CD4-positive, alpha-beta T cell treated with Interleukin-15 for 4 hours (primary cell): ENCODE measurements around the gene BNIP5.

Source experiments
- DNase-seq: peaks from one replicate; pipeline ENCODE4 v3.0.0-alpha.2; 2020; ENCODE audit warnings: low spot score

The BNIP5 gene

GRCh38 chr6:36322591-36322990, 14.1 kb downstream of the BNIP5 start:
- DNase-seq, result no peak

GRCh38 chr6:36320475-36320874, 16.2 kb downstream of the BNIP5 start:
- no peak for DNase-seq

DNA sequence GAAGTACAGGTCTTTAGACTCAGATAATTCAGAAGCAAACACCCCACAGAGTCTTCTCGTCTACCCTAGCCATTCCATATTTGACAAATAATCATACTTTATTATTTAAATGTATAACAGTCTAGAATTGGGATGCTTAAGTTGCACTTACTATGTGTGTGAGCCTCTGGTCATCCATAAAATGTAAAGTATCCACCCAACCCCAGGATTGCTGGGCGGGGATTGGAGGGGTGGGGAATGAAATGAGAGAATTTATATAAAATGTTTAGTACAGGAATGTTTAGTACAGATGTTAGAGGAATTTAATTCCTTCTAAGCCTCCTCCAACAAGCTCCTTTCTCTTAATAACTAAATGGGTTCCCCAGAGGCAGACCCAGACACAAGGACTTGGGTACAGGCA, 16.9 kb downstream of the BNIP5 start:
- DNase-seq, result no peak

DNA sequence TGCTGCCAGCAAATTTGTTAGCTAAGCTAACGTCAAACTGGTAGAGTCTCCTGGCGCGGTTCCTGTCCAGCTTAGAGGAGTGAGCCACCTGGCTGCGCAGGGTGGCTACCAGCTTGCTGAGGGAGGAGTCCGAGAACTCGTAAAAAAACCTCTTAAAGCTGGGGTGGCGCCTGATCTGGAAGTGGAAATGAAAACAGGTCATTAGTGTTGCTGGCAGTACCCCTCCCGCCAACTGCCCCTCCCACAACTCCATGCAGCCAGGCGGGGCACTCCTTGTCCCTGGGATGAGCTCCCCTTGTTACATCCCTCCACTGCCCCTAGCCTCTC, 17.3 kb downstream of the BNIP5 start:
- no peak for DNase-seq

DNA sequence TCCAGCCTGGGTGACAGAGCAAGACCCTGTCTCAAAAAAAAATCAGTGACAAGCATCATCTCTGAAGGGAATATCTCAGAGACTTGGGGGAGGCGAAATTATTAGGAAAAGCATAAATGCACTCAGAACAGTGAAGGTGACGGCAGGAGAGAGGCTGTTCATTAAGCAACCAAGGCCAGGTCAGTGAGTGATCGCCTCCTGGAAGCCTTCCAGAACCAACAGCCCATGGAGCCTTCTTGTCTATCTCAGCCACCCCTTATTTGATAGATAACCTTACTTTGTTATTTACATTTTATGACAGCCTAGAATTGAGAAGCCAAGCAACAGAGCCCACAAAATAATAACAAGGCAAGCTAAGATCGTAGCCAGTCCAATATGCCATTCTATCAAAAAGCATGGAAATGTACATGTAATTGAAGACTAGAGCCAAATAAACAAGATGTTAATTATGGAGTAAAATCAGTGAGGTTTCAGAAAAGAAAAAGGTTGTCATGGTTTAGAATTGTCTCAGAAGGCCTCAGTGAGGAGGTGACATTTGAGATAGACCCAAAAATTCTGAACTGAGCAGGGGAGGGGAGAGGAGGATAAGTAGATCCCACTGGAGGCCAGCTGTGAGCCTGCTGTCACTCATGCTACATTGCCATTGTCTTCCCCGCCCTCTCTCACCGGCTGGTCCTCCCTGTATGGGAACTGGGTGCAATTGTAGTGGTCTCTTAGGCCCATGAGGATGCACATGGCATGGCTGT, 17.8 kb downstream of the BNIP5 start:
- DNase-seq, result no peak

- DNase-seq, result no peak
Measured at GRCh38 chr6:36317623-36318022, 19.1 kb downstream of the BNIP5 start.

DNA sequence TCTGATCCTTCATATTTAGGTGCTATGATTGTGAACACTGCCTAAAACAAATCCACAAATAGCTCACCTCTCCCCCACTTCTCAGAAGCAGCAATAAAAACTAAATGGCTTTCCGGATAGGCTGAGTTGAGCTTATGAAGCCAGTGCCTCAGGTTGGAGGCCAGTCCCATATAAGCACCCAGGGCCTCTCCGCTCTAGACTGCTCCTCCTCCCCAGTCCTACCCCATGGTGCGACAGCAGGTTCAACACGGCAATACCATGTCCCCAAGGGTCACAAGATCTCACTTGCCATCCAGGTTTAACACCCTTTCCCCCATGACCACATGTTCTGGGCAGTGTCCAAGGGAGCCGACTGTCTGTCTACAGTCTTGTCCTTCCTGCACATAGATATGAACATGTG, 20.8 kb downstream of the BNIP5 start:
- DNase-seq, result no peak

GRCh38 chr6:36314221-36315014, 22.3 kb downstream of the BNIP5 start:
- DNase-seq, result no peak

- no peak for DNase-seq
Measured at GRCh38 chr6:36313649-36313936, 23.1 kb downstream of the BNIP5 start.

DNA sequence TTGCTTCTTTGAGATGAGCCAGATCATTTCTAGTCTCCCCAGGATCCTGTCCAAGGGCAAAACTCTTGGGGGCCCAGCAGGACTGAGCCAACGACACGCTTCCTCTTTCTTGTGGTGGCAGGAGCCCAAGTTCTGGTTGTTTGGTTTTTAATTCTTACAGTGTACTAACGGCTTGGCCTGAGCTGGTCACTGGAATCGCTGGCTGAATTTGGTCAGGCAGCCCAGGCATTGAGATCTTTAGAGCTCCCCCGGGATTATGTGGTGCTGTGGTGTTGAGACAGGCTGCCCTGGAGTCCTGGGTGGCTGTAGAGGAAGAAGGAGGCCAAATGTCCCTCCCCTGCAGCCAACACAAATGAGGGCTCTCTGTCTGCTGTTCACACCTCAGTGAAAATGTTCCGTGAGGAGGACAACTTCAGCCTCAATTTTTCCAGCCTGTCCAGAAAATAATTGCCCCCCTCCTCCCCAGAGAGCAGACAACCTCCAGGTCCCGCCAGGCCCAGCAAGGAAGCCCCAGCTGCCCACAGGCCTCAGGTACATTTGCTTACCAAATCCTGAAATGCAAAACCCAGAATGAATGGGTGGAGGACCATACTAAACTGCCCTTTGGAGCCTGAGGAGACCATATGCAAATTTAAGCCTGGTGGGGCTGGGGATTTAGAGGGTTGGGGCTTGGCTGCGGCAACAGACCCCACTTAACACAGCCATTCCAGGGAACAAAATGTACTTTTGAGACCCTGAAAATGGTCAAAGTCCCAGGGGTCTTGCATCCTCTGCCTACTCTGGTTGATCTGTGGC, 23.6 kb downstream of the BNIP5 start:
- DNase-seq, result no peak

- no peak for DNase-seq
Measured at GRCh38 chr6:36309900-36310299, 26.8 kb downstream of the BNIP5 start.

- DNase-seq, result no peak
Measured at GRCh38 chr6:36309203-36309602, 27.5 kb downstream of the BNIP5 start.

DNA sequence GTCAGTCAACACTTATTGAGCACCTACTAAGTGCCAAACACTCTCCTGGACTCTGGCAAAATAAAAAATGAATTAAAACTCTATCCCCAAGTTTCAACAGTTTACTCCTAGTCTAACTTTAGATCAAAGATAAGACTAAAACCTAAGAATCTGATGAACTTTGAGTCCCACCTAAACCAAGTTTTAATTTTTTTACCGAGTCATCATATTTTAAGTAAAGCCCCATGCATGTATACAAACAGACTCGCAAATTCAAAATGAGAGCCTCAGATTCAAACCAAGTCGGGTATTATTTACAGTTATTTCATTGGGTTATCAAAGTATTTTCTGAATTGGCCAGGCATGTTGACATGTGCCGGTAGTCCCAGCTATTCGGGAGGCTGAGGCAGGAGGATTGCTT, 28.2 kb downstream of the BNIP5 start:
- DNase-seq, result no peak

DNA sequence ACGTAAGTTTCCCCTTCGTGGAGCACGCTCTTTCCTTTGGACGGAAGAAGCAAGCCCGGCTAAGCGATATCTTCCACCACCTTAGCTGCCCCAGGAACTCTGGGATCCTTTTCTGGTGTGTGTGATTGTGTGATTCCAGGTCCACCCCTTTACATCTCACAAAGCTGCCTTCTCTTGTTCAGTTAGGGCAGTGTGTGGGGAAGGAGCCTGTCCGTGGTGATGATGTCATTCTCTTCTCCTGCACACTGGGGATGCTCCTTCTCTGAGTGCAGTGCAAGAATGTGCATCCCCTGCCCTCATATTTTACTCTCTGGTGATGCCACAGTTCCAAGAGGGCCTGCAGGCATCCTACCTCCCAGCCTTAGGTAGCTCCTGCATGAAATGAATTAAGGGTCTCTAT, 30.3 kb downstream of the BNIP5 start:
- no peak for DNase-seq

DNA sequence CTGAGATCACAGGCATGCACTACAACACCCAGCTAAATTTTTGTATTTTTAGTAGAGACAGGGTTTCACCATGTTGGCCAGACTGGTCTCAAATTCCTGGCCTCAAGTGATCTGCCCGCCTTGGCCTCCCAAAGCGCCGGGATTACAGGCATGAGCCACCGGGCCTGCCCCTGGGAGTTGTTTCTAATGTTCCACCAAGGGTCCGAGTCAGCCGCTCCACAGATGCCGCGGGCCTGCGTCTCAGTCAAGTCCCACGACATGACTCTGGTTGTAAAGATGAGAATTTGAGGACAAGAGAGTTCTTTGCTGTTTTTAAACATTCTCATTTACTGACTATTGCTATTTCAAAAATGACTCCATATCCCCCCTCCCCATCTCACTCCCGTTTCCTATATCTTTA, 30.8 kb downstream of the BNIP5 start:
- DNase-seq, result no peak

GRCh38 chr6:36302227-36302976, 34.3 kb downstream of the BNIP5 start:
- peak; percentile 93 for DNase-seq

- DNase-seq, result no peak
Measured at GRCh38 chr6:36301781-36302180, 34.9 kb downstream of the BNIP5 start.

DNA sequence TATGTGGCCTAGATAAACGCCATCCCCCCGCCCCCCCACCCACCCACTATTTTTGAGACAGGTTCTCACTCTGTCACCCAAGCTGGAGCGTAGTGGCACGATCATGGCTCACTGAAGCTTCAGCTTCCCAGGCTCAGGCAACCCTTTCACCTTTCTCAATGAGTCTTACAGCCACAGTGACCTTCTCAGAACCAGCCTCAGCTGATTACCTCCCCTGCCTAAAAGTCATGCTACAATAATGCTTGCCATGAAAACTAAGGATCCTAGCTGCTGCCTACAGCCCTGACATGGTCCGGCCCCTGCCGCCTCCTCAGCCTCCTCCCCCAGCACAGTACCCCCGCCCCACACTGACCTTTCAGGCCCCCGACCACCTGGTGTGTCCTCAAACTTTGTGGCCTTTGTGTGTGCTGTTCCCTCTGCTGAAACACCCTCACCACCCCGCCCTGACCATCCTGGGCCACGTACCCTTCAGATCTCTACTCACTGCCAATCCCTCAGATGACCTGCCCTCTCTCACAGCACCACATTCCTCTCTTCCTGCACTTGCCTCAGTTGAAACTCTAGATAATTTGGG, 35.5 kb downstream of the BNIP5 start:
- no peak for DNase-seq

- DNase-seq, result no peak
Measured at GRCh38 chr6:36298027-36298426, 38.7 kb downstream of the BNIP5 start.

DNA sequence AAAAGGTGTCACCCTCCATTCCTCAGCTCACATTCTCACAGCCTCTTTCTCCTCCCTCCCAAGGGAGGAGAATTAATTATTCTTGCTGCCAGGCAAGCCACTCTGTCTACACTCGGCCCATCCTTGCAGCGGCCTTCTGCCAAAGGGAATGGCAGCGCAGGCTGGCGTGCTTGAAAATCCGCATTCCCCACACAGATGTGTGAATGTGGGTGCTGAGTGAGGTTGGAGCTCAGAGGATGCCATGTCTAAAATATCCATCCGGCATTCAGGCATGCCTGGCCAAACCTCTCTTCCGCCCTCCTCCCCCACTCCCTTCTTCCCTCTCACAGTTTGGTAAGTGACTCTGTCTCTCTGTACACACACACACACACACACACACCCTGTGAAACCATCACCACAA, 39.2 kb downstream of the BNIP5 start:
- DNase-seq, result no peak

GRCh38 chr6:36297051-36297450, 39.6 kb downstream of the BNIP5 start:
- DNase-seq, result no peak

GRCh38 chr6:36296240-36296639, 40.4 kb downstream of the BNIP5 start:
- DNase-seq, result no peak
